ENCODE measurements around the gene VOPP1.

Gene VOPP1

GRCh38 chr7:55553024-55553345 is 19.3 kb downstream of the VOPP1 start:
- H3K9ac ChIP-seq (ENCODE audit: insufficient read length, low read depth): no peak overlapping the region
- H3K4me3 ChIP-seq (ENCODE audit: insufficient read length, low read depth): no peak overlapping the region
- DNase-seq (ENCODE audit: low read depth, low spot score): no peak
- peaks cover 29% of the 10 kb centered on the region for H3K4me1 ChIP-seq (ENCODE audit: insufficient read depth, insufficient read length)
- H3K27me3 ChIP-seq (ENCODE audit: insufficient read depth, insufficient read length): no peaks in the 10 kb centered on the region
- TF ChIP-seq YY1 (IDR thresholded peaks at IDR 0.05; ENCODE audit: insufficient read depth, insufficient read length) (no peak), SUZ12 (IDR thresholded peaks at IDR 0.05; ENCODE audit: extremely low read depth, insufficient read depth, insufficient read length) (no peak), ZNF274 (IDR thresholded peaks at IDR 0.05; ENCODE audit: low read depth, low read length) (no peak)
- H3K36me3 ChIP-seq (ENCODE audit: insufficient read depth, insufficient read length, low read length): peaks cover 34% of the 10 kb centered on the region
- H3K9me3 ChIP-seq (ENCODE audit: insufficient read depth, low read length): no peaks in the 10 kb centered on the region

GRCh38 chr7:55552320-55553023 is 19.8 kb downstream of the VOPP1 start:
- H3K9ac ChIP-seq (ENCODE audit: insufficient read length, low read depth): no peak overlapping the region
- TF ChIP-seq SUZ12 (IDR thresholded peaks at IDR 0.05; ENCODE audit: extremely low read depth, insufficient read depth, insufficient read length): no peak
- no peak for TF ChIP-seq ZNF274 (IDR thresholded peaks at IDR 0.05; ENCODE audit: low read depth, low read length)
- TF ChIP-seq YY1 (IDR thresholded peaks at IDR 0.05; ENCODE audit: insufficient read depth, insufficient read length): no peak
- H3K4me1 ChIP-seq (ENCODE audit: insufficient read depth, insufficient read length): peaks cover 24% of the 10 kb centered on the region
- H3K9me3 ChIP-seq (ENCODE audit: insufficient read depth, low read length): no peaks in the 10 kb centered on the region
- no peaks in the 10 kb centered on the region for H3K27me3 ChIP-seq (ENCODE audit: insufficient read depth, insufficient read length)
- H3K36me3 ChIP-seq (ENCODE audit: insufficient read depth, insufficient read length, low read length): peaks cover 34% of the 10 kb centered on the region
- DNase-seq (ENCODE audit: low read depth, low spot score): no peak
- no peak overlapping the region for H3K4me3 ChIP-seq (ENCODE audit: insufficient read length, low read depth)

GRCh38 chr7:55550841-55551537 is 21.3 kb downstream of the VOPP1 start:
- no peak for DNase-seq (ENCODE audit: low read depth, low spot score)
- H3K4me1 ChIP-seq (ENCODE audit: insufficient read depth, insufficient read length): peaks cover 23% of the 10 kb centered on the region

GRCh38 chr7:55550010-55550663 is 22.2 kb downstream of the VOPP1 start:
- Histone ChIP-seq H3K4me3 (ENCODE audit: insufficient read length, low read depth) (no peak overlapping the region), H3K4me1 (ENCODE audit: insufficient read depth, insufficient read length) (peaks cover 19% of the 10 kb centered on the region), H3K27me3 (ENCODE audit: insufficient read depth, insufficient read length) (no peaks in the 10 kb centered on the region), H3K9ac (ENCODE audit: insufficient read length, low read depth) (no peak overlapping the region), H3K9me3 (ENCODE audit: insufficient read depth, low read length) (no peaks in the 10 kb centered on the region), H3K36me3 (ENCODE audit: insufficient read depth, insufficient read length, low read length) (peaks cover 23% of the 10 kb centered on the region)
- TF ChIP-seq ZNF274 (IDR thresholded peaks at IDR 0.05; ENCODE audit: low read depth, low read length) (no peak), YY1 (IDR thresholded peaks at IDR 0.05; ENCODE audit: insufficient read depth, insufficient read length) (no peak), SUZ12 (IDR thresholded peaks at IDR 0.05; ENCODE audit: extremely low read depth, insufficient read depth, insufficient read length) (no peak)
- no peak for DNase-seq (ENCODE audit: low read depth, low spot score)

More at GRCh38 chr7:55550841-55551537, 21.3 kb downstream of the VOPP1 start:
- Histone ChIP-seq H3K27me3 (ENCODE audit: insufficient read depth, insufficient read length) (no peaks in the 10 kb centered on the region), H3K9ac (ENCODE audit: insufficient read length, low read depth) (no peak overlapping the region), H3K36me3 (ENCODE audit: insufficient read depth, insufficient read length, low read length) (peaks cover 32% of the 10 kb centered on the region), H3K9me3 (ENCODE audit: insufficient read depth, low read length) (no peaks in the 10 kb centered on the region), H3K4me3 (ENCODE audit: insufficient read length, low read depth) (no peak overlapping the region)
- TF ChIP-seq SUZ12 (IDR thresholded peaks at IDR 0.05; ENCODE audit: extremely low read depth, insufficient read depth, insufficient read length): no peak

- peaks cover 14% of the 10 kb centered on the region for H3K4me1 ChIP-seq (ENCODE audit: insufficient read depth, insufficient read length)
- H3K4me3 ChIP-seq (ENCODE audit: insufficient read length, low read depth): no peak overlapping the region
- no peak for DNase-seq (ENCODE audit: low read depth, low spot score)
Measured at GRCh38 chr7:55549457-55549856, 22.8 kb downstream of the VOPP1 start.

GRCh38 chr7:55548295-55548731 is 24.0 kb downstream of the VOPP1 start:
- Histone ChIP-seq H3K9ac (ENCODE audit: insufficient read length, low read depth) (no peak overlapping the region), H3K9me3 (ENCODE audit: insufficient read depth, low read length) (no peaks in the 10 kb centered on the region), H3K4me3 (ENCODE audit: insufficient read length, low read depth) (no peak overlapping the region), H3K4me1 (ENCODE audit: insufficient read depth, insufficient read length) (peaks cover 10% of the 10 kb centered on the region), H3K27me3 (ENCODE audit: insufficient read depth, insufficient read length) (no peaks in the 10 kb centered on the region), H3K36me3 (ENCODE audit: insufficient read depth, insufficient read length, low read length) (peaks cover 13% of the 10 kb centered on the region)
- no peak for DNase-seq (ENCODE audit: low read depth, low spot score)
- no peak for TF ChIP-seq YY1 (IDR thresholded peaks at IDR 0.05; ENCODE audit: insufficient read depth, insufficient read length)

More at GRCh38 chr7:55549457-55549856, 22.8 kb downstream of the VOPP1 start:
- Histone ChIP-seq H3K27me3 (ENCODE audit: insufficient read depth, insufficient read length) (no peaks in the 10 kb centered on the region), H3K9me3 (ENCODE audit: insufficient read depth, low read length) (no peaks in the 10 kb centered on the region), H3K9ac (ENCODE audit: insufficient read length, low read depth) (no peak overlapping the region), H3K36me3 (ENCODE audit: insufficient read depth, insufficient read length, low read length) (peaks cover 21% of the 10 kb centered on the region)
- no peak for TF ChIP-seq ZNF274 (IDR thresholded peaks at IDR 0.05; ENCODE audit: low read depth, low read length)
- no peak for TF ChIP-seq YY1 (IDR thresholded peaks at IDR 0.05; ENCODE audit: insufficient read depth, insufficient read length)
- TF ChIP-seq SUZ12 (IDR thresholded peaks at IDR 0.05; ENCODE audit: extremely low read depth, insufficient read depth, insufficient read length): no peak

GRCh38 chr7:55546814-55547213 is 25.5 kb downstream of the VOPP1 start:
- TF ChIP-seq ZNF274 (IDR thresholded peaks at IDR 0.05; ENCODE audit: low read depth, low read length) (no peak), SUZ12 (IDR thresholded peaks at IDR 0.05; ENCODE audit: extremely low read depth, insufficient read depth, insufficient read length) (no peak), YY1 (IDR thresholded peaks at IDR 0.05; ENCODE audit: insufficient read depth, insufficient read length) (no peak)
- Histone ChIP-seq H3K4me3 (ENCODE audit: insufficient read length, low read depth) (no peak overlapping the region), H3K9ac (ENCODE audit: insufficient read length, low read depth) (no peak overlapping the region), H3K36me3 (ENCODE audit: insufficient read depth, insufficient read length, low read length) (peaks cover 11% of the 10 kb centered on the region), H3K4me1 (ENCODE audit: insufficient read depth, insufficient read length) (peaks cover 6% of the 10 kb centered on the region), H3K27me3 (ENCODE audit: insufficient read depth, insufficient read length) (no peaks in the 10 kb centered on the region), H3K9me3 (ENCODE audit: insufficient read depth, low read length) (no peaks in the 10 kb centered on the region)
- no peak for DNase-seq (ENCODE audit: low read depth, low spot score)

Data from NT2/D1 (cell line).